HepG2 (cell line): ENCODE results near the gene HHIPL2. TPM values are rescaled to one million over a fixed set of nuclear protein-coding genes. Genes with fewer than 3 reads are reported as not detected.

ENCODE experiments used
- FOXA3 ChIP-seq: IDR thresholded peaks from 2 replicates; pipeline ENCODE4 v1.6.1; 2016; ENCODE audit warnings: missing genetic modification reagents, missing compliant biosample characterization
- NFKBIZ ChIP-seq: IDR thresholded peaks from 2 replicates; pipeline ENCODE4 v1.6.1; 2018; ENCODE audit warnings: missing genetic modification reagents, missing compliant biosample characterization
- PHF20 ChIP-seq: sonication (generic); formaldehyde crosslinking; IDR thresholded peaks from 2 replicates; pipeline ENCODE4 v1.5.0; 2020; ENCODE audit warnings: mild to moderate bottlenecking, missing genetic modification reagents
- ZNF136 ChIP-seq: sonication (generic); formaldehyde crosslinking; IDR thresholded peaks from 2 replicates; pipeline ENCODE4 v1.8.1; 2022; ENCODE audit warnings: low read depth, mild to moderate bottlenecking, moderate library complexity, missing genetic modification reagents
- ZNF224 ChIP-seq: sonication (generic); formaldehyde crosslinking; IDR thresholded peaks from 2 replicates; pipeline ENCODE4 v1.5.0; 2020; ENCODE audit warnings: mild to moderate bottlenecking, missing genetic modification reagents
- ZNF33A ChIP-seq: sonication (generic); formaldehyde crosslinking; IDR thresholded peaks from 2 replicates; pipeline ENCODE4 v1.5.1; 2020; ENCODE audit warnings: missing genetic modification reagents, mild to moderate bottlenecking, moderate library complexity, borderline replicate concordance
- polyA plus RNA-seq, 8 experiments: library from polyadenylated mRNA; depleted of rRNA in 3 of 8; stranded (reverse) in 7 of 8; unstranded in 1 of 8; fragments of >200 nt; fragmentation: Illumina TruSeq in 4 of 8; extraction: Trizol in 4 of 8; gene quantifications; 2 replicates each; pipeline versions ENCODE4 v1.2.1 to v1.2.3, GENCODE V29; 2011 to 2016; ENCODE audit warnings: low read depth in 4 of 8, missing spikeins in 1 of 8, mixed read lengths in 1 of 8; ENCODE audit not compliant: insufficient read depth in 1 of 8
- total RNA-seq, 5 experiments: library from RNA; depleted of rRNA; stranded (reverse); fragments of >200 nt; fragmentation: Illumina TruSeq; extraction: Trizol; gene quantifications; 2 replicates each; pipeline ENCODE4 v1.2.3, GENCODE V29; 2016; ENCODE audit warnings: low read depth in 1 of 5
- TF ChIP-seq, protein P1 (sequence below): sonication (generic); formaldehyde crosslinking; IDR thresholded peaks from 2 replicates; pipeline ENCODE4 v1.8.0; 2022; ENCODE audit warnings: missing genetic modification reagents, mild to moderate bottlenecking, borderline replicate concordance
- TF ChIP-seq, protein P2 (sequence below): sonication (generic); formaldehyde crosslinking; IDR thresholded peaks from 2 replicates; pipeline ENCODE4 v1.4.0; 2020; ENCODE audit warnings: mild to moderate bottlenecking, missing genetic modification reagents, borderline replicate concordance
- TF ChIP-seq, protein P3 (sequence below): IDR thresholded peaks from 2 replicates; pipeline ENCODE4 v1.6.1; 2016; ENCODE audit warnings: low read depth, borderline replicate concordance
- TF ChIP-seq, protein P4 (sequence below): sonication (generic); formaldehyde crosslinking; IDR thresholded peaks from 2 replicates; pipeline ENCODE4 v1.8.0; 2022; ENCODE audit warnings: missing genetic modification reagents, mild to moderate bottlenecking, inconsistent platforms, borderline replicate concordance
- TF ChIP-seq, protein P5 (sequence below): sonication (generic); formaldehyde crosslinking; IDR thresholded peaks from 2 replicates; pipeline ENCODE4 v1.4.0; 2020; ENCODE audit warnings: mild to moderate bottlenecking, missing genetic modification reagents
- TF ChIP-seq, protein P6 (sequence below): IDR thresholded peaks from 2 replicates; pipeline ENCODE4 v1.6.1; 2016; ENCODE audit warnings: missing genetic modification reagents, missing compliant biosample characterization
- TF ChIP-seq, protein P7 (sequence below): IDR thresholded peaks from 2 replicates; pipeline ENCODE4 v1.6.1; 2016; ENCODE audit warnings: low read depth, control low read depth
- TF ChIP-seq, protein P8 (sequence below): sonication (generic); formaldehyde crosslinking; IDR thresholded peaks from 2 replicates; pipeline ENCODE4 v1.5.0; 2020; ENCODE audit warnings: missing genetic modification reagents, mild to moderate bottlenecking, borderline replicate concordance

The HHIPL2 gene
- total and polyA plus RNA-seq, 2 of the 13 experiments (the other 11 are each of a cell fraction or from before 2014, with no cell fraction given): 0.53 to 1.3 TPM

DNA sequence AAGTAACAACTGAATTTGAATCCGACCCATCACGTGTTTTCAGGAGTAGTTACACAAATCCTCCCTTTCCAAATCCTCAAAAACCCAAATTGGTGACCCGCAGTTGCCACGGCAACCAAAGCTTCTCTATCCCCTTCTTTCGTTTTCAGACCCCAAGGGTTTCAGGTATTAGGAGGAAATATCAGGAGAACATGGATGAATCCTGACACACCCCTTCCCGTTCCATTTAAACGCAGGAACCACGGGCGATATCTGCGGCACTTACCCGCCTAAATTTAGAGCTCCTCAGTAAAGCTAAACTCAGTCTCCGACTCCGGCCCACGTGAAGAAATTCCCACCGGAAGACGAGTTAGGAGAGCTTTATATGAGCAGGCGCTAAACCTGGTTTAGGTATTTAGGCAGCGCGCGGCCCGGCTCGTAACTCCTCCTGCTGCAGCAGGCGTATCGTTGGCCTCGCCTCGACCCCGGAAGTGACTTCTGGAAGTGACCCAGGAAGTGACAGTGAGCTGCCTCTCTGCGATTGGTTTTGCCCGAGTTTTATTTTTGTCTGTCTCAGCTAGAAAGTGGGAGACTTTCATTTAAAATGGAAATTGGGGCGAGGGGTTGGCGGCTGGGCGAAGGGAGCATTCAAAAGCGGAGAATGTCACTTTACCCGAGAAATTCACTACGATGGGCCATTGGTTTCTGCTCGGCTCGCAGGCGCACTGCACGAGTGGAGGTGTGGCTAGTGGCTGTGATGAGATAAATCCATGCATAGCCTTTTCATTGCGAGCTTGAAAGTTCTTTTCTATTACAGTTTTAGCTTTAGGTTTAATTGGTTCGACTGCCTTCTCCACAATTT, 41.8 kb upstream of the HHIPL2 start, which contains the start of gene TAF1A (continued):
- TF ChIP-seq, protein P1, sequence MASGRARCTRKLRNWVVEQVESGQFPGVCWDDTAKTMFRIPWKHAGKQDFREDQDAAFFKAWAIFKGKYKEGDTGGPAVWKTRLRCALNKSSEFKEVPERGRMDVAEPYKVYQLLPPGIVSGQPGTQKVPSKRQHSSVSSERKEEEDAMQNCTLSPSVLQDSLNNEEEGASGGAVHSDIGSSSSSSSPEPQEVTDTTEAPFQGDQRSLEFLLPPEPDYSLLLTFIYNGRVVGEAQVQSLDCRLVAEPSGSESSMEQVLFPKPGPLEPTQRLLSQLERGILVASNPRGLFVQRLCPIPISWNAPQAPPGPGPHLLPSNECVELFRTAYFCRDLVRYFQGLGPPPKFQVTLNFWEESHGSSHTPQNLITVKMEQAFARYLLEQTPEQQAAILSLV (CRISPR knock-in tag): 0 out of 2 replicates have a peak, but pooled peaks have one; percentile 41
- TF ChIP-seq, protein P2, sequence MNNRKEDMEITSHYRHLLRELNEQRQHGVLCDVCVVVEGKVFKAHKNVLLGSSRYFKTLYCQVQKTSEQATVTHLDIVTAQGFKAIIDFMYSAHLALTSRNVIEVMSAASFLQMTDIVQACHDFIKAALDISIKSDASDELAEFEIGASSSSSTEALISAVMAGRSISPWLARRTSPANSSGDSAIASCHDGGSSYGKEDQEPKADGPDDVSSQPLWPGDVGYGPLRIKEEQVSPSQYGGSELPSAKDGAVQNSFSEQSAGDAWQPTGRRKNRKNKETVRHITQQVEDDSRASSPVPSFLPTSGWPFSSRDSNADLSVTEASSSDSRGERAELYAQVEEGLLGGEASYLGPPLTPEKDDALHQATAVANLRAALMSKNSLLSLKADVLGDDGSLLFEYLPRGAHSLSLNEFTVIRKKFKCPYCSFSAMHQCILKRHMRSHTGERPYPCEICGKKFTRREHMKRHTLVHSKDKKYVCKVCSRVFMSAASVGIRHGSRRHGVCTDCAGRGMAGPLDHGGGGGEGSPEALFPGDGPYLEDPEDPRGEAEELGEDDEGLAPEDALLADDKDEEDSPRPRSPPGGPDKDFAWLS (CRISPR knock-in tag): no peak
- TF ChIP-seq, protein P3, sequence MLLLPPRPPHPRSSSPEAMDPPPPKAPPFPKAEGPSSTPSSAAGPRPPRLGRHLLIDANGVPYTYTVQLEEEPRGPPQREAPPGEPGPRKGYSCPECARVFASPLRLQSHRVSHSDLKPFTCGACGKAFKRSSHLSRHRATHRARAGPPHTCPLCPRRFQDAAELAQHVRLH (CRISPR knock-in tag): no peak
- no peak for TF ChIP-seq ZNF224 (CRISPR knock-in tag)
- TF ChIP-seq, protein P4, sequence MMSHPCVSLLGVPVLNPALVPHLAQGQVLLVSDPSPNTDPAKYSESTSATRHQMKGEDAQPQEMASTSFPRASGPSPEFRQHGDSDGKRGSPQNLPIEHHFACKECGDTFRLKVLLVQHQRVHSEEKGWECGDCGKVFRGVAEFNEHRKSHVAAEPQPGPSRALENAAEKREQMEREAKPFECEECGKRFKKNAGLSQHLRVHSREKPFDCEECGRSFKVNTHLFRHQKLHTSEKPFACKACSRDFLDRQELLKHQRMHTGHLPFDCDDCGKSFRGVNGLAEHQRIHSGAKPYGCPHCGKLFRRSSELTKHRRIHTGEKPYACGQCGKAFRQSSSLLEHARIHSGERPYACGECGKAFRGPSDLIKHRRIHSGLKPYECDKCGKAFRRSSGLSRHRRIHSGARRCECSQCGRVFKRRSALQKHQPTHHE (CRISPR knock-in tag): no peak
- TF ChIP-seq, protein P5, sequence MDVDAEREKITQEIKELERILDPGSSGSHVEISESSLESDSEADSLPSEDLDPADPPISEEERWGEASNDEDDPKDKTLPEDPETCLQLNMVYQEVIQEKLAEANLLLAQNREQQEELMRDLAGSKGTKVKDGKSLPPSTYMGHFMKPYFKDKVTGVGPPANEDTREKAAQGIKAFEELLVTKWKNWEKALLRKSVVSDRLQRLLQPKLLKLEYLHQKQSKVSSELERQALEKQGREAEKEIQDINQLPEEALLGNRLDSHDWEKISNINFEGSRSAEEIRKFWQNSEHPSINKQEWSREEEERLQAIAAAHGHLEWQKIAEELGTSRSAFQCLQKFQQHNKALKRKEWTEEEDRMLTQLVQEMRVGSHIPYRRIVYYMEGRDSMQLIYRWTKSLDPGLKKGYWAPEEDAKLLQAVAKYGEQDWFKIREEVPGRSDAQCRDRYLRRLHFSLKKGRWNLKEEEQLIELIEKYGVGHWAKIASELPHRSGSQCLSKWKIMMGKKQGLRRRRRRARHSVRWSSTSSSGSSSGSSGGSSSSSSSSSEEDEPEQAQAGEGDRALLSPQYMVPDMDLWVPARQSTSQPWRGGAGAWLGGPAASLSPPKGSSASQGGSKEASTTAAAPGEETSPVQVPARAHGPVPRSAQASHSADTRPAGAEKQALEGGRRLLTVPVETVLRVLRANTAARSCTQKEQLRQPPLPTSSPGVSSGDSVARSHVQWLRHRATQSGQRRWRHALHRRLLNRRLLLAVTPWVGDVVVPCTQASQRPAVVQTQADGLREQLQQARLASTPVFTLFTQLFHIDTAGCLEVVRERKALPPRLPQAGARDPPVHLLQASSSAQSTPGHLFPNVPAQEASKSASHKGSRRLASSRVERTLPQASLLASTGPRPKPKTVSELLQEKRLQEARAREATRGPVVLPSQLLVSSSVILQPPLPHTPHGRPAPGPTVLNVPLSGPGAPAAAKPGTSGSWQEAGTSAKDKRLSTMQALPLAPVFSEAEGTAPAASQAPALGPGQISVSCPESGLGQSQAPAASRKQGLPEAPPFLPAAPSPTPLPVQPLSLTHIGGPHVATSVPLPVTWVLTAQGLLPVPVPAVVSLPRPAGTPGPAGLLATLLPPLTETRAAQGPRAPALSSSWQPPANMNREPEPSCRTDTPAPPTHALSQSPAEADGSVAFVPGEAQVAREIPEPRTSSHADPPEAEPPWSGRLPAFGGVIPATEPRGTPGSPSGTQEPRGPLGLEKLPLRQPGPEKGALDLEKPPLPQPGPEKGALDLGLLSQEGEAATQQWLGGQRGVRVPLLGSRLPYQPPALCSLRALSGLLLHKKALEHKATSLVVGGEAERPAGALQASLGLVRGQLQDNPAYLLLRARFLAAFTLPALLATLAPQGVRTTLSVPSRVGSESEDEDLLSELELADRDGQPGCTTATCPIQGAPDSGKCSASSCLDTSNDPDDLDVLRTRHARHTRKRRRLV: peak; percentile 78; the same call in 1 of the 2 replicates
- TF ChIP-seq ZNF33A (CRISPR knock-in tag): no peak
- no peak for TF ChIP-seq NFKBIZ
- TF ChIP-seq, protein P6, sequence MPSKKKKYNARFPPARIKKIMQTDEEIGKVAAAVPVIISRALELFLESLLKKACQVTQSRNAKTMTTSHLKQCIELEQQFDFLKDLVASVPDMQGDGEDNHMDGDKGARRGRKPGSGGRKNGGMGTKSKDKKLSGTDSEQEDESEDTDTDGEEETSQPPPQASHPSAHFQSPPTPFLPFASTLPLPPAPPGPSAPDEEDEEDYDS: peak; percentile 63
- TF ChIP-seq PHF20 (CRISPR knock-in tag): peak; percentile 93
- TF ChIP-seq ZNF136 (CRISPR knock-in tag): no peak
- TF ChIP-seq FOXA3 (CRISPR knock-in tag): peak; percentile 61
- TF ChIP-seq, protein P7, sequence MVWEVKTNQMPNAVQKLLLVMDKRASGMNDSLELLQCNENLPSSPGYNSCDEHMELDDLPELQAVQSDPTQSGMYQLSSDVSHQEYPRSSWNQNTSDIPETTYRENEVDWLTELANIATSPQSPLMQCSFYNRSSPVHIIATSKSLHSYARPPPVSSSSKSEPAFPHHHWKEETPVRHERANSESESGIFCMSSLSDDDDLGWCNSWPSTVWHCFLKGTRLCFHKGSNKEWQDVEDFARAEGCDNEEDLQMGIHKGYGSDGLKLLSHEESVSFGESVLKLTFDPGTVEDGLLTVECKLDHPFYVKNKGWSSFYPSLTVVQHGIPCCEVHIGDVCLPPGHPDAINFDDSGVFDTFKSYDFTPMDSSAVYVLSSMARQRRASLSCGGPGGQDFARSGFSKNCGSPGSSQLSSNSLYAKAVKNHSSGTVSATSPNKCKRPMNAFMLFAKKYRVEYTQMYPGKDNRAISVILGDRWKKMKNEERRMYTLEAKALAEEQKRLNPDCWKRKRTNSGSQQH (CRISPR knock-in tag): no peak; the same call in 1 of the 2 replicates
- TF ChIP-seq, protein P8, sequence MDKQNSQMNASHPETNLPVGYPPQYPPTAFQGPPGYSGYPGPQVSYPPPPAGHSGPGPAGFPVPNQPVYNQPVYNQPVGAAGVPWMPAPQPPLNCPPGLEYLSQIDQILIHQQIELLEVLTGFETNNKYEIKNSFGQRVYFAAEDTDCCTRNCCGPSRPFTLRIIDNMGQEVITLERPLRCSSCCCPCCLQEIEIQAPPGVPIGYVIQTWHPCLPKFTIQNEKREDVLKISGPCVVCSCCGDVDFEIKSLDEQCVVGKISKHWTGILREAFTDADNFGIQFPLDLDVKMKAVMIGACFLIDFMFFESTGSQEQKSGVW (CRISPR knock-in tag): no peak
